Parathyroid adenoma (tissue), 2 donors: ENCODE measurements around the gene CCDC24.

Source experiments
- H2AFZ ChIP-seq: fragments of 300-600 bp; sonication (generic); one replicate; pipeline ENCODE4 v1.7.0; 2017; ENCODE audit warnings: antibody characterized with exemption, mild to moderate bottlenecking
- H3K27ac ChIP-seq: fragments of 300-600 bp; sonication (generic); one replicate; pipeline ENCODE4 v1.7.0; 2017
- H3K27me3 ChIP-seq: fragments of 300-600 bp; sonication (generic); one replicate; pipeline ENCODE4 v1.7.0; 2017; ENCODE audit warnings: low read length; ENCODE audit not compliant: control insufficient read depth, insufficient read depth
- H3K36me3 ChIP-seq: fragments of 300-600 bp; sonication (generic); one replicate; pipeline ENCODE4 v1.7.0; 2017; ENCODE audit warnings: low read length; ENCODE audit not compliant: control insufficient read depth, insufficient read depth
- H3K4me1 ChIP-seq: fragments of 300-600 bp; sonication (generic); one replicate; pipeline ENCODE4 v1.7.0; 2017; ENCODE audit warnings: control low read depth
- H3K4me2 ChIP-seq: fragments of 300-600 bp; sonication (generic); one replicate; pipeline ENCODE4 v1.7.0; 2017; ENCODE audit warnings: low read length
- H3K4me3 ChIP-seq: fragments of 300-600 bp; sonication (generic); one replicate; pipeline ENCODE4 v1.7.0; 2017; ENCODE audit warnings: low read depth, low read length
- H3K79me2 ChIP-seq: fragments of 300-600 bp; sonication (generic); one replicate; pipeline ENCODE4 v1.7.0; 2017; ENCODE audit warnings: control low read depth
- H3K9ac ChIP-seq: fragments of 300-600 bp; sonication (generic); one replicate; pipeline ENCODE4 v1.7.0; 2017; ENCODE audit warnings: mild to moderate bottlenecking
- H3K9me3 ChIP-seq: fragments of 300-600 bp; sonication (generic); one replicate; pipeline ENCODE4 v1.7.0; 2017; ENCODE audit warnings: low read length; ENCODE audit not compliant: control insufficient read depth
- CTCF ChIP-seq: fragments of 300-600 bp; sonication (generic); IDR thresholded peaks from one replicate; pipeline ENCODE4 v1.7.0; 2017; ENCODE audit warnings: antibody characterized with exemption, mild to moderate bottlenecking
- donor health status: primary hyperparathyroidism.

Gene CCDC24

GRCh38 chr1:43946236-43947060 lies 45.0 kb upstream of the CCDC24 start, which contains the start of gene IPO13:
TSS of gene IPO13 (plus strand) at chr1:43946950. CDS start at chr1:43947601, 651 bp downstream.
- peak within 1 kb of the TSS; percentile 94 for H3K4me2 ChIP-seq
- no peaks in the 10 kb centered on the region for H3K9me3 ChIP-seq
- peaks cover 8% of the 10 kb centered on the region for H3K4me1 ChIP-seq
- no peaks in the 10 kb centered on the region for H3K36me3 ChIP-seq
- H3K27ac ChIP-seq, result peak within 1 kb of the TSS; percentile 99
- peak within 1 kb of the TSS; percentile 87 for H3K4me3 ChIP-seq
- peaks cover 8% of the 10 kb centered on the region for H3K79me2 ChIP-seq
- H3K9ac ChIP-seq, result peak within 1 kb of the TSS; percentile 89
- TF ChIP-seq CTCF, result peak; percentile 72
- H2AFZ ChIP-seq, result peak within 1 kb of the TSS; percentile 93
- H3K27me3 ChIP-seq, result no peaks in the 10 kb centered on the region

GRCh38 chr1:43947061-43947873 lies 44.1 kb upstream of the CCDC24 start:
- Histone ChIP-seq H3K27me3 (no peaks in the 10 kb centered on the region), H3K4me1 (peaks cover 8% of the 10 kb centered on the region), H3K79me2 (peaks cover 8% of the 10 kb centered on the region)

GRCh38 chr1:43947874-43948437 lies 43.4 kb upstream of the CCDC24 start:
- no peak for TF ChIP-seq CTCF
- Histone ChIP-seq H3K36me3 (no peaks in the 10 kb centered on the region), H3K9ac (no peak overlapping the region), H3K79me2 (peaks cover 8% of the 10 kb centered on the region), H3K27me3 (no peaks in the 10 kb centered on the region), H3K9me3 (no peaks in the 10 kb centered on the region), H3K4me1 (peaks cover 11% of the 10 kb centered on the region), H3K27ac (no peak overlapping the region), H3K4me3 (peak overlapping the region; percentile 87), H2AFZ (no peak overlapping the region), H3K4me2 (peak overlapping the region; percentile 94)

More at GRCh38 chr1:43947061-43947873, 44.1 kb upstream of the CCDC24 start:
- H3K4me2 ChIP-seq, result peak overlapping the region; percentile 94
- no peaks in the 10 kb centered on the region for H3K36me3 ChIP-seq
- H3K27ac ChIP-seq, result peak overlapping the region; percentile 99
- no peak for TF ChIP-seq CTCF
- H3K9me3 ChIP-seq, result no peaks in the 10 kb centered on the region
- peak overlapping the region; percentile 87 for H3K4me3 ChIP-seq
- peak overlapping the region; percentile 89 for H3K9ac ChIP-seq
- H2AFZ ChIP-seq, result peak overlapping the region; percentile 93

- Histone ChIP-seq H3K4me1 (peaks cover 11% of the 10 kb centered on the region), H3K9me3 (no peaks in the 10 kb centered on the region), H3K36me3 (no peaks in the 10 kb centered on the region), H3K9ac (no peak overlapping the region), H3K4me3 (no peak overlapping the region), H3K79me2 (peaks cover 8% of the 10 kb centered on the region), H3K4me2 (no peak overlapping the region), H3K27me3 (no peaks in the 10 kb centered on the region), H3K27ac (no peak overlapping the region), H2AFZ (no peak overlapping the region)
- TF ChIP-seq CTCF, result no peak
Observed at GRCh38 chr1:43949678-43950077, 41.7 kb upstream of the CCDC24 start.
